Lung (tissue), 12 donors: ENCODE data around the gene PTPN14. TPM values are rescaled to one million over a fixed set of nuclear protein-coding genes. Genes with fewer than 3 reads are reported as not detected.

Source experiments
- ATAC-seq: fragments of 200-7000 bp; cut with Tn5 transposase; one replicate; pipeline ENCODE4 v1.9.1; 2020; ENCODE audit warnings: moderate number of reproducible peaks; ENCODE audit not compliant: insufficient read depth, low FRiP score
- DNase-seq, 3 donors: peaks; one replicate each; pipeline ENCODE4 v3.0.0-alpha.2; 2013 to 2017
- H3K27ac ChIP-seq, 2 donors: one replicate each; pipeline ENCODE4 v1.5.1; 2013; ENCODE audit warnings: mild to moderate bottlenecking in 2 of 2, moderate library complexity in 2 of 2, control low read depth in 1 of 2, inconsistent platforms in 1 of 2, low read depth in 1 of 2, low read length in 1 of 2
- H3K27me3 ChIP-seq, 3 donors: one replicate each; pipeline ENCODE4 v1.5.1; 2013; ENCODE audit warnings: low read length in 2 of 3; ENCODE audit not compliant: control insufficient read depth in 3 of 3, insufficient read depth in 3 of 3
- H3K36me3 ChIP-seq, 4 donors: one replicate each; pipeline ENCODE4 v1.5.1; 2013; ENCODE audit warnings: low read length in 4 of 4, mild to moderate bottlenecking in 1 of 4, moderate library complexity in 1 of 4; ENCODE audit not compliant: control insufficient read depth in 4 of 4, insufficient read depth in 4 of 4
- H3K4me1 ChIP-seq, 5 donors: one replicate each; pipeline ENCODE4 v1.5.1; 2013; ENCODE audit warnings: low read length in 5 of 5, mild to moderate bottlenecking in 2 of 5, moderate library complexity in 1 of 5; ENCODE audit not compliant: control insufficient read depth in 5 of 5, insufficient read depth in 5 of 5
- H3K4me3 ChIP-seq: one replicate; pipeline ENCODE4 v1.5.1; 2013; ENCODE audit warnings: mild to moderate bottlenecking, control low read depth, moderate library complexity
- H3K9ac ChIP-seq, 2 donors: one replicate each; pipeline ENCODE4 v1.5.1; 2013; ENCODE audit warnings: low read length in 2 of 2, control low read depth in 1 of 2; ENCODE audit not compliant: insufficient read depth in 1 of 2
- H3K9me3 ChIP-seq, 4 donors: one replicate each; pipeline ENCODE4 v1.5.1; 2013; ENCODE audit warnings: low read length in 3 of 4, mild to moderate bottlenecking in 1 of 4, moderate library complexity in 1 of 4; ENCODE audit not compliant: control insufficient read depth in 4 of 4, insufficient read depth in 3 of 4
- CTCF ChIP-seq: IDR thresholded peaks from 2 replicates; pipeline ENCODE4 v1.5.1; 2012; ENCODE audit warnings: mild to moderate bottlenecking; ENCODE audit errors: control extremely low read depth, extremely low read depth
- WGBS, 2 donors: extraction: QIAGEN DNeasy Blood & Tissue Kit; methylation state at CpG; one replicate each; pipeline ENCODE4 v1.1.7; 2013; 5-methylcytosine and 5-hydroxymethylcytosine counted together
- polyA plus RNA-seq, 2 donors: library from polyadenylated mRNA; stranded (reverse); fragments of 200-250 nt; gene quantifications; one replicate each; pipeline ENCODE4 v1.2.1, GENCODE V29; 2013
- total RNA-seq, 2 donors: library from RNA; depleted of rRNA in 1 of 2; stranded (reverse); fragments of >200 nt in 1 of 2; gene quantifications; one replicate each; pipeline ENCODE4 v1.2.1, GENCODE V29; 2014 to 2021
- donor health status: control.
- donor health status: control.
- donor health status: Bipolar disorder and iron deficiency.
- donor health status: healthy.
- donor health status: DM: yes; HTN: yes; CAD: no.

PTPN14 gene
- total and polyA plus RNA-seq, 4 donors, result 4.4 to 43.2 (median 15.2) TPM

GRCh38 chr1:214317300-214317699 is 234.1 kb downstream of the PTPN14 start:
- 85% methylated on average over 4 of the region's 4 CpGs for WGBS, 2 donors
- Histone ChIP-seq H3K4me3 (no peak overlapping the region), H3K9ac (no peak overlapping the region), H3K27ac (peak overlapping the region in 1 of 2 donors; percentile 83), H3K9me3 (no peaks in the 10 kb centered on the region), H3K27me3 (no peaks in the 10 kb centered on the region), H3K36me3 (peaks cover 3 to 14% (median 9%) of the 10 kb centered on the region in 4 donors), H3K4me1 (peaks cover 0 to 11% (median 0%) of the 10 kb centered on the region in 5 donors)
- ATAC-seq (no peak), DNase-seq (no peak)
- TF ChIP-seq CTCF, result no peak

- Histone ChIP-seq H3K9ac (no peak overlapping the region), H3K36me3 (peaks cover 3 to 14% (median 9%) of the 10 kb centered on the region in 4 donors), H3K27me3 (no peaks in the 10 kb centered on the region), H3K4me3 (no peak overlapping the region), H3K27ac (peak overlapping the region in 1 of 2 donors; percentile 83), H3K4me1 (peaks cover 0 to 11% (median 0%) of the 10 kb centered on the region in 5 donors), H3K9me3 (no peaks in the 10 kb centered on the region)
- 84 to 88% methylated on average over 5 of the region's 5 CpGs for WGBS, 2 donors
- TF ChIP-seq CTCF, result no peak
- ATAC-seq, result no peak
- DNase-seq, result no peak
Measured at GRCh38 chr1:214316593-214316992, 234.8 kb downstream of the PTPN14 start.

GRCh38 chr1:214314178-214314843 is 237.1 kb downstream of the PTPN14 start:
- TF ChIP-seq CTCF, result no peak
- Histone ChIP-seq H3K9ac (no peak overlapping the region), H3K4me1 (peaks cover 0 to 15% (median 0%) of the 10 kb centered on the region in 5 donors), H3K27me3 (no peaks in the 10 kb centered on the region), H3K4me3 (no peak overlapping the region), H3K36me3 (peaks cover 1 to 8% (median 6%) of the 10 kb centered on the region in 4 donors), H3K27ac (peak overlapping the region in 1 of 2 donors; percentile 66), H3K9me3 (no peaks in the 10 kb centered on the region)
- no peak for DNase-seq
- WGBS, 2 donors, result 90 to 96% methylated on average over 5 of the region's 5 CpGs
- ATAC-seq, result no peak
